Transverse colon (tissue), 4 donors: Measurements from ENCODE around the gene TSHZ3. TPM values are rescaled to one million over a fixed set of nuclear protein-coding genes. Genes with fewer than 3 reads are reported as not detected.

ENCODE experiments used
- DNase-seq: peaks from one replicate; pipeline ENCODE4 v3.0.0-alpha.2; 2019
- H3K27ac ChIP-seq, 4 donors: fragments of 200-600 bp; sonication (generic); 2 replicates each; pipeline ENCODE4 v1.5.1; 2016 to 2018; ENCODE audit warnings: inconsistent platforms in 4 of 4
- H3K27me3 ChIP-seq: fragments of 200-600 bp; sonication (generic); 2 replicates; pipeline ENCODE4 v1.5.1; 2017; ENCODE audit warnings: inconsistent platforms
- H3K36me3 ChIP-seq, 4 donors: fragments of 200-600 bp; sonication (generic); 2 replicates each; pipeline ENCODE4 v1.5.1; 2017 to 2019; ENCODE audit warnings: inconsistent platforms in 4 of 4
- H3K4me1 ChIP-seq, 4 donors: fragments of 200-600 bp; sonication (generic); 2 replicates each; pipeline ENCODE4 v1.5.1; 2017 to 2020; ENCODE audit warnings: inconsistent platforms in 4 of 4
- H3K4me3 ChIP-seq, 4 donors: fragments of 200-600 bp; sonication (generic); 1 replicate in 1 of 4; 2 replicates in 3 of 4; pipeline versions ENCODE4 v1.5.1 to v1.6.1; 2017 to 2019; ENCODE audit warnings: inconsistent platforms in 4 of 4
- H3K9me3 ChIP-seq, 2 donors: fragments of 200-600 bp; sonication (generic); 2 replicates each; pipeline ENCODE4 v1.5.1; 2017 to 2019; ENCODE audit warnings: inconsistent platforms in 2 of 2
- EP300 ChIP-seq: sonication (generic); formaldehyde crosslinking; IDR thresholded peaks from one replicate; pipeline ENCODE4 v1.6.1; 2017; ENCODE audit warnings: antibody characterized with exemption, low read depth
- POLR2A ChIP-seq: fragments of 450-650 bp; IDR thresholded peaks from one replicate; pipeline ENCODE4 v1.6.1; 2016; ENCODE audit warnings: antibody characterized with exemption, mild to moderate bottlenecking, moderate library complexity
- POLR2AphosphoS5 ChIP-seq, 3 donors: sonication (generic); formaldehyde crosslinking; IDR thresholded peaks; one replicate each; pipeline ENCODE4 v1.6.1; 2016; ENCODE audit warnings: antibody characterized with exemption in 3 of 3
- WGBS, 2 donors: methylation state at CpG; one replicate each; pipeline ENCODE4 v1.1.5; 2018; ENCODE audit warnings: low coverage in 1 of 2; 5-methylcytosine and 5-hydroxymethylcytosine counted together
- in situ Hi-C, 4 donors: fragments of 200-750 bp; cut with MboI; loops; one replicate each; pipeline versions ENCODE4 v1.15.0 to v1.15.1; 2017; ENCODE audit warnings: low sequenced_read_pairs in 3 of 4, low pct_ligation_motif_present in 1 of 4, low pct_unique_long_range_greater_than_20kb in 1 of 4
- intact Hi-C: fragments of 100-400 bp; cut with DNase I; formaldehyde crosslinking; loops from one replicate; pipeline ENCODE4 v1.15.1; 2023; ENCODE audit warnings: low total_unique reads
- total RNA-seq, 4 donors: library from RNA; depleted of rRNA; stranded (reverse); fragments of >200 nt; gene quantifications; one replicate each; pipeline ENCODE4 v1.1.0, GENCODE V29; 2016
- TF ChIP-seq, protein P1 (sequence below), 5 experiments: fragments of 200-600 bp in 3 of 5; fragments of 450-650 bp in 2 of 5; sonication (generic) in 3 of 5; IDR thresholded peaks; 1 replicate in 2 of 5; 2 replicates in 3 of 5; pipeline ENCODE4 v1.5.1; 2016 to 2017; ENCODE audit warnings: antibody characterized with exemption in 5 of 5, inconsistent platforms in 3 of 5, mild to moderate bottlenecking in 2 of 5, moderate library complexity in 1 of 5

The TSHZ3 gene
- total RNA-seq, 4 donors from 2014 or later = 3.0 to 6.4 (median 4.6) TPM

DNA sequence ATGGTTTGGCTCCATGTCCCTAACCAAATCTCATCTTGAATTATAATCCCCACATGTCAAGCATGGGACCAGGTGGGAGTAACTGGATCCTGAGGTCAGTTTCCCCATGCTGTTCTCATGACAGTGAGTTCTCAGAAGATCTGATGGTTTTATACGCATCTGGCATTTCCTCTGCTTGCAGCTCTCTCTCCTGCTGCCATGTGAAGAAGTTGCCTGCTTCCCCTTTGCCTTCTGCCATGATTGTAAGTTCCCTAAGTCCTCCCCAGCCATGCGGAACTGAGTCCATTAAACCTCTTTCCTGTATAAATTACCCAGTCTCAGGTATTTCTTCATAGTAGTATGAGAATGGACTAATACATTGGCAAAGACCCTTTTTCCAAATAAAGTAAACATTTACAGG is 96.8 kb downstream of the TSHZ3 start:
- intact Hi-C loops (no loop called here), in situ Hi-C loops (no loop called here)
- no peak overlapping the region for H3K4me3 ChIP-seq
- WGBS, 2 donors = 85 to 100% methylated on average over 2 of the region's 2 CpGs
- TF ChIP-seq, protein P1, sequence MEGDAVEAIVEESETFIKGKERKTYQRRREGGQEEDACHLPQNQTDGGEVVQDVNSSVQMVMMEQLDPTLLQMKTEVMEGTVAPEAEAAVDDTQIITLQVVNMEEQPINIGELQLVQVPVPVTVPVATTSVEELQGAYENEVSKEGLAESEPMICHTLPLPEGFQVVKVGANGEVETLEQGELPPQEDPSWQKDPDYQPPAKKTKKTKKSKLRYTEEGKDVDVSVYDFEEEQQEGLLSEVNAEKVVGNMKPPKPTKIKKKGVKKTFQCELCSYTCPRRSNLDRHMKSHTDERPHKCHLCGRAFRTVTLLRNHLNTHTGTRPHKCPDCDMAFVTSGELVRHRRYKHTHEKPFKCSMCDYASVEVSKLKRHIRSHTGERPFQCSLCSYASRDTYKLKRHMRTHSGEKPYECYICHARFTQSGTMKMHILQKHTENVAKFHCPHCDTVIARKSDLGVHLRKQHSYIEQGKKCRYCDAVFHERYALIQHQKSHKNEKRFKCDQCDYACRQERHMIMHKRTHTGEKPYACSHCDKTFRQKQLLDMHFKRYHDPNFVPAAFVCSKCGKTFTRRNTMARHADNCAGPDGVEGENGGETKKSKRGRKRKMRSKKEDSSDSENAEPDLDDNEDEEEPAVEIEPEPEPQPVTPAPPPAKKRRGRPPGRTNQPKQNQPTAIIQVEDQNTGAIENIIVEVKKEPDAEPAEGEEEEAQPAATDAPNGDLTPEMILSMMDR (IDR thresholded peaks at IDR 0.05) = no peak
- TF ChIP-seq POLR2AphosphoS5 (IDR thresholded peaks at IDR 0.05) (no peak), EP300 (no peak), POLR2A (no peak)
- H3K4me1 ChIP-seq = no peaks in the 10 kb centered on the region
- no peak for DNase-seq
- H3K36me3 ChIP-seq = no peaks in the 10 kb centered on the region
- no peaks in the 10 kb centered on the region for H3K9me3 ChIP-seq
- H3K27me3 ChIP-seq = no peaks in the 10 kb centered on the region
- no peak overlapping the region for H3K27ac ChIP-seq

DNA sequence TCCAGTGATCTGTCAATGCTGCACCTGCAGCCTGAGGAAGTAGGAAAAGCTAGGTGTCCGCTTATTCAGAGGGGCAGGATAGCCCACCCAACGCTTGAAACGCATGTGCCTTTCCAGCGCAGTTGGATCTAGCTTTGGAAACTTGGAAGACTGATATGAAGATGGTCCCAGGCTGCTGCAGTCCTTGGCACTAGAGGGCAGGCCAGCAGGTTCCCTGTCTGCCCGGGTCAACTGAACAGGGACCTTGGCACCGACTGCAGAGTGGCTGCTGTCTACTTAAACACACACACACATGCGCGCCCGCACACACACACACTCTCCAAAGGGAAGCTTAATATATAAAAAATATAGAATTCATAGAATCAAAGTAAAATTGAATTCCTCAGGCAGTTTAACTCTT is 100.0 kb downstream of the TSHZ3 start:
- Histone ChIP-seq H3K27ac (no peak overlapping the region), H3K4me1 (no peaks in the 10 kb centered on the region), H3K9me3 (peaks cover 0 to 3% of the 10 kb centered on the region in 2 donors), H3K36me3 (no peaks in the 10 kb centered on the region), H3K4me3 (no peak overlapping the region), H3K27me3 (no peaks in the 10 kb centered on the region)
- 90% methylated on average over 9 of the region's 9 CpGs; no CpG with 5 or more reads in 1 of the 2 donors for WGBS, 2 donors
- in situ Hi-C loops = no loop called here
- TF ChIP-seq POLR2A (no peak), POLR2AphosphoS5 (IDR thresholded peaks at IDR 0.05) (no peak), EP300 (no peak)
- TF ChIP-seq, protein P1 (IDR thresholded peaks at IDR 0.05) = no peak
- no peak for DNase-seq
- intact Hi-C loops = no loop called here

DNA sequence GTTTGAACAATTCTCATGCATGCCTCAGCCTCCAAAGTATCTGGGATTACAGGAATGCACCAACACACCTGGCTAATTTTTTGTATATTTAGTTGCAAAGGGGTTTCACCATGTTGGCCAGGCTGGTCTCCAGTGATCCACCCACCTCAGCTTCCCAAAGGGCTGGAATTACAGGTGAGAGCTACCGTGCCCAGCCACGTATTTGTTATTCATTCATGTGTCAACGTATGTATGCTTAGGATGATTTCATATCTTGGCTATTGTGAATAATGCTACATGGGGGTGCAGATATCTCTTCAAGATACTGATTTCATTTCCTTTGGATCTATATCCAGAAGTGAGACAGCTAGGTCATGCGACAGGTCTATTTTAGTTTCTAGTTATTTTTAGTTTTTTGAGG is 113.4 kb downstream of the TSHZ3 start:
- in situ Hi-C loops (no loop called here), intact Hi-C loops (no loop called here)
- Histone ChIP-seq H3K36me3 (no peaks in the 10 kb centered on the region), H3K27me3 (no peaks in the 10 kb centered on the region), H3K27ac (no peak overlapping the region), H3K9me3 (no peaks in the 10 kb centered on the region), H3K4me3 (no peak overlapping the region), H3K4me1 (no peaks in the 10 kb centered on the region)
- WGBS, 2 donors = 90% methylated on average over 4 of the region's 4 CpGs
- no peak for TF ChIP-seq POLR2A
- no peak for TF ChIP-seq EP300
- no peak for DNase-seq

DNA sequence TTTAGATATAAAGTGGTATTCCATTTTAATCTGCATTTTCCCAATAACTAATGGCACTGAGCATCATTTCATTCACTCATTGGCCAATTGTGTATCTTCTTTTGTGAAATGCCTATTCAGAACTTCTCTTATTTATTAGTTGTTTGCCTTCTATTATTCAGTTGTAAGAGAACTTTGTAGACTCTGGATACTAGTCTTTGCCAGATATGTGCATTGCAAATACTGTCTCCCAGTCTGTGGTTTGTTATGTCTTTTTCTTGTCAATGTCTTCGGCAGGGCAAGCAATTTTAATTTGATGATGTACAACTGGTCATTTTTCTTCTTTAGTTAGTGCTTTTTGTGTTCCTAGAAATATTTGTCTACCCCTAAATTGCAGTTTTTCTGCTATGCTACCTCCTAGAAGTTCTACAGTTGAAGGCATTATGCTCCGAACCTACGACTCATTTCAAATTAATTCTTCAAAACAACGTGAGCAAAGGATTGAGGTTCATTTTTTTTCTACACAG is 115.9 kb downstream of the TSHZ3 start:
- DNase-seq = no peak
- in situ Hi-C loops (no loop called here), intact Hi-C loops (no loop called here)
- Histone ChIP-seq H3K4me3 (no peak overlapping the region), H3K27ac (no peak overlapping the region), H3K9me3 (no peaks in the 10 kb centered on the region), H3K36me3 (no peaks in the 10 kb centered on the region), H3K4me1 (no peaks in the 10 kb centered on the region), H3K27me3 (no peaks in the 10 kb centered on the region)
- WGBS, 2 donors = 67 to 73% methylated on average over 4 of the region's 4 CpGs
- no peak for TF ChIP-seq POLR2A
- TF ChIP-seq, protein P1 (IDR thresholded peaks at IDR 0.05) = no peak
- no peak for TF ChIP-seq EP300

DNA sequence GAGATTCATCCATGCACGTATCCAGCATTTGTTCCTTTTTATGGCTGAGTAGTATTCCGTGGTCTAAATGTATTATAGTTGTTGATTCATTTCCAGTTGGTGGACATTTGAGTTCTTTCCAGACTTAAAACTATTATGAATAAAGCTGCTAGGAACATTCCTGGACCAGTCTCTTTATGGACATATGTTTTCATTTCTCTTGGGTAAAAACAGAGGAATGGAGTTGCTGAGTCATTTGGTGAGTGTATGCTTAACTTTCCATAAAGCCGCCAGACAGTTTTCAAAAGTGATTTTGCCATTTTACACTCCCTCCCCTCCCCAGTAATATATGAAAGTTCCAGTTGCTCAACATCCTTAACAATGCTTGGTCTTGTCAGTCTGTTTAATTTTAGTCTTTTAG is 116.4 kb downstream of the TSHZ3 start:
- DNase-seq = no peak
- no peaks in the 10 kb centered on the region for H3K9me3 ChIP-seq
- 67 to 84% methylated on average over 3 of the region's 3 CpGs for WGBS, 2 donors
- no peaks in the 10 kb centered on the region for H3K36me3 ChIP-seq
- no peak overlapping the region for H3K4me3 ChIP-seq
- intact Hi-C loops (no loop called here), in situ Hi-C loops (no loop called here)
- TF ChIP-seq EP300 (no peak), POLR2AphosphoS5 (IDR thresholded peaks at IDR 0.05) (no peak), POLR2A (no peak)
- TF ChIP-seq, protein P1 (IDR thresholded peaks at IDR 0.05) = no peak
- H3K4me1 ChIP-seq = no peaks in the 10 kb centered on the region
- H3K27ac ChIP-seq = no peak overlapping the region
- H3K27me3 ChIP-seq = no peaks in the 10 kb centered on the region
